Trophoblast cell (in vitro differentiated cells and primary cell): Measurements from ENCODE around the gene EME1.

ENCODE experiments used
- DNase-seq, 2 donors: peaks; one replicate each; pipeline ENCODE4 v3.0.0-alpha.2; 2016
- H2AFZ ChIP-seq: 2 replicates; pipeline ENCODE4 v1.6.1; 2013; ENCODE audit warnings: low read length, moderate library complexity, mild to moderate bottlenecking; ENCODE audit not compliant: insufficient read depth, poor library complexity
- H2AK5ac ChIP-seq: 2 replicates; pipeline ENCODE4 v1.6.1; 2013; ENCODE audit warnings: mild to moderate bottlenecking, low read length
- H2BK120ac ChIP-seq: 2 replicates; pipeline ENCODE4 v1.6.1; 2013; ENCODE audit warnings: low read length, mild to moderate bottlenecking, moderate library complexity; ENCODE audit not compliant: insufficient read depth, poor library complexity
- H2BK12ac ChIP-seq: 2 replicates; pipeline ENCODE4 v1.6.1; 2013; ENCODE audit warnings: mild to moderate bottlenecking, low read length, moderate library complexity
- H2BK5ac ChIP-seq: 2 replicates; pipeline ENCODE4 v1.6.1; 2013; ENCODE audit warnings: low read length, low read depth, moderate library complexity, mild to moderate bottlenecking; ENCODE audit not compliant: poor library complexity
- H3K14ac ChIP-seq: 2 replicates; pipeline ENCODE4 v1.6.1; 2013; ENCODE audit warnings: mild to moderate bottlenecking, low read length
- H3K18ac ChIP-seq: 2 replicates; pipeline ENCODE4 v1.6.1; 2013; ENCODE audit warnings: mild to moderate bottlenecking, low read length
- H3K23ac ChIP-seq: 2 replicates; pipeline ENCODE4 v1.6.1; 2013; ENCODE audit warnings: low read length
- H3K27ac ChIP-seq: 2 replicates; pipeline ENCODE4 v1.5.1; 2013; ENCODE audit warnings: low read depth, mild to moderate bottlenecking, inconsistent platforms, low read length, moderate library complexity
- H3K27me3 ChIP-seq: 2 replicates; pipeline ENCODE4 v1.6.1; 2013; ENCODE audit warnings: inconsistent platforms, mild to moderate bottlenecking, low read length, moderate library complexity; ENCODE audit not compliant: insufficient read depth
- H3K36me3 ChIP-seq, 2 experiments: 1 replicate in 1 of 2; 2 replicates in 1 of 2; pipeline ENCODE4 v1.6.1; 2013; ENCODE audit warnings: low read length in 2 of 2, mild to moderate bottlenecking in 2 of 2, moderate library complexity in 1 of 2; ENCODE audit not compliant: insufficient read depth in 2 of 2, control insufficient read depth in 1 of 2
- H3K4ac ChIP-seq: 2 replicates; pipeline ENCODE4 v1.6.1; 2013; ENCODE audit warnings: low read depth, mild to moderate bottlenecking, low read length, moderate library complexity
- H3K4me1 ChIP-seq, 2 experiments: 1 replicate in 1 of 2; 2 replicates in 1 of 2; pipeline ENCODE4 v1.6.1; 2013; ENCODE audit warnings: low read length in 2 of 2, mild to moderate bottlenecking in 2 of 2, moderate library complexity in 1 of 2; ENCODE audit not compliant: insufficient read depth in 2 of 2, control insufficient read depth in 1 of 2
- H3K4me2 ChIP-seq: 2 replicates; pipeline ENCODE4 v1.6.1; 2013; ENCODE audit warnings: inconsistent platforms, mild to moderate bottlenecking, low read length, moderate library complexity
- H3K4me3 ChIP-seq: 2 replicates; pipeline ENCODE4 v1.5.1; 2013; ENCODE audit warnings: mild to moderate bottlenecking, low read depth, low read length, inconsistent platforms
- H3K79me1 ChIP-seq: one replicate; pipeline ENCODE4 v1.6.1; 2013; ENCODE audit warnings: low read length
- H3K79me2 ChIP-seq: 2 replicates; pipeline ENCODE4 v1.6.1; 2013; ENCODE audit warnings: low read length, mild to moderate bottlenecking; ENCODE audit not compliant: control insufficient read depth, insufficient read depth, poor library complexity
- H3K9ac ChIP-seq: 2 replicates; pipeline ENCODE4 v1.6.1; 2013; ENCODE audit warnings: mild to moderate bottlenecking, low read length
- H3K9me3 ChIP-seq: 2 replicates; pipeline ENCODE4 v1.6.1; 2013; ENCODE audit warnings: low read depth, mild to moderate bottlenecking, control low read depth, inconsistent platforms, low read length; ENCODE audit not compliant: insufficient read depth
- H4K12ac ChIP-seq: 2 replicates; pipeline ENCODE4 v1.6.1; 2013; ENCODE audit warnings: low read depth, mild to moderate bottlenecking, low read length, moderate library complexity
- H4K8ac ChIP-seq: 2 replicates; pipeline ENCODE4 v1.6.1; 2013; ENCODE audit warnings: low read depth, mild to moderate bottlenecking, low read length, moderate library complexity
- H4K91ac ChIP-seq: one replicate; pipeline ENCODE4 v1.6.1; 2013; ENCODE audit warnings: low read depth, mild to moderate bottlenecking, low read length, moderate library complexity
- WGBS: extraction: QIAGEN DNeasy Blood & Tissue Kit; methylation state at CpG from one replicate; pipeline ENCODE4 v1.1.7; 2013; ENCODE audit warnings: missing lambda C conversion rate; ENCODE audit not compliant: insufficient read length, insufficient coverage; ENCODE audit errors: extremely low coverage; 5-methylcytosine and 5-hydroxymethylcytosine counted together

EME1 gene

GRCh38 chr17:50339381-50339780 is 33.6 kb upstream of the EME1 start:
- Histone ChIP-seq H3K4me3 (no peak overlapping the region), H3K4ac (no peak overlapping the region), H3K27me3 (no peaks in the 10 kb centered on the region), H3K4me1 (no peaks in the 10 kb centered on the region), H2BK5ac (no peak overlapping the region), H4K91ac (no peak overlapping the region), H2AFZ (no peak overlapping the region), H3K9me3 (peaks cover 2% of the 10 kb centered on the region), H3K23ac (no peak overlapping the region), H2AK5ac (no peak overlapping the region), H2BK12ac (no peak overlapping the region), H3K36me3 (no peaks in the 10 kb centered on the region), H3K9ac (no peak overlapping the region), H3K18ac (no peak overlapping the region), H3K79me2 (no peaks in the 10 kb centered on the region), H3K4me2 (no peak overlapping the region), H3K79me1 (no peaks in the 10 kb centered on the region), H2BK120ac (no peak overlapping the region), H4K8ac (no peak overlapping the region), H4K12ac (no peak overlapping the region), H3K27ac (no peak overlapping the region), H3K14ac (no peak overlapping the region)
- no peak for DNase-seq

DNA sequence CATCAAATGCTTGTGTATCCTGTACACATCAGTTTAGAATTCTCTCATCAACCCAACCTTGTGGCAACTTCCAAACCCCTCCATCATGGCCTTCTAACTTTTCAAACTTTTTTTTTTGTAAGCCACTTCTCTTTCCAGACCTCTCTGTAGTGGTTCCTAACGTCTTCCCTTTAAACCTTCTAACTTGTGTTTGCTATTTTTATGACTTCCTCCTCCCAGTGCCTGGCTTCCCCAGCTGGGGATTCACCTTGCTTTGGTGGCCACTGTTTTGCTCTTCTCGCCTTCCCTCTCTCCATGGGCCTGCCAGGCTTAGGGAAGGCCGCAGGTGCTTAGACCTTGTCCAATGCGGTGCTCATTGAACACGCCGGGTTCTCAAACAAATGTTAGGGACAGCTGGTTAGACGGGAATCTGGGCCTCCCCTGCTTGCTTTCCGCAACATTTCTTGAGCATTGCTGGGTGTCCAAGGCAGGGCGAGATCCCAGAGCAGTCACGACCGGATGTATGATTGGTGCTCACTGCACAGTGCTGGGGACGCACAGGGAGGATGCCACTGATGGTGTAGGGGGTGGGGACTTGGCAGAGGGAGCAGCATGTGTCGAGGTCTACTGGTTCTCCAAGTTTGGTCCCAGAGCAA is 28.2 kb upstream of the EME1 start:
- no peak overlapping the region for H4K12ac ChIP-seq
- no peak overlapping the region for H2BK120ac ChIP-seq
- H3K18ac ChIP-seq: no peak overlapping the region
- peaks cover 8% of the 10 kb centered on the region for H3K79me2 ChIP-seq
- H3K4me1 ChIP-seq: peaks cover 14 to 15% of the 10 kb centered on the region in 2 experiments
- no peaks in the 10 kb centered on the region for H3K27me3 ChIP-seq
- H3K79me1 ChIP-seq: peaks cover 12% of the 10 kb centered on the region
- no peak overlapping the region for H2AK5ac ChIP-seq
- no peak overlapping the region for H3K23ac ChIP-seq
- no peaks in the 10 kb centered on the region for H3K9me3 ChIP-seq
- H3K14ac ChIP-seq: no peak overlapping the region
- H3K4me3 ChIP-seq: no peak overlapping the region
- no peak overlapping the region for H3K4ac ChIP-seq
- no peak overlapping the region for H2BK12ac ChIP-seq
- no peak overlapping the region for H3K9ac ChIP-seq
- no peak overlapping the region for H3K4me2 ChIP-seq
- H2AFZ ChIP-seq: no peak overlapping the region
- H4K91ac ChIP-seq: no peak overlapping the region
- no peak for DNase-seq
- no peak overlapping the region for H3K27ac ChIP-seq
- H3K36me3 ChIP-seq: no peaks in the 10 kb centered on the region
- no peak overlapping the region for H2BK5ac ChIP-seq
- no peak overlapping the region for H4K8ac ChIP-seq
- WGBS: no CpG with 5 or more reads among the region's 13 CpGs

DNA sequence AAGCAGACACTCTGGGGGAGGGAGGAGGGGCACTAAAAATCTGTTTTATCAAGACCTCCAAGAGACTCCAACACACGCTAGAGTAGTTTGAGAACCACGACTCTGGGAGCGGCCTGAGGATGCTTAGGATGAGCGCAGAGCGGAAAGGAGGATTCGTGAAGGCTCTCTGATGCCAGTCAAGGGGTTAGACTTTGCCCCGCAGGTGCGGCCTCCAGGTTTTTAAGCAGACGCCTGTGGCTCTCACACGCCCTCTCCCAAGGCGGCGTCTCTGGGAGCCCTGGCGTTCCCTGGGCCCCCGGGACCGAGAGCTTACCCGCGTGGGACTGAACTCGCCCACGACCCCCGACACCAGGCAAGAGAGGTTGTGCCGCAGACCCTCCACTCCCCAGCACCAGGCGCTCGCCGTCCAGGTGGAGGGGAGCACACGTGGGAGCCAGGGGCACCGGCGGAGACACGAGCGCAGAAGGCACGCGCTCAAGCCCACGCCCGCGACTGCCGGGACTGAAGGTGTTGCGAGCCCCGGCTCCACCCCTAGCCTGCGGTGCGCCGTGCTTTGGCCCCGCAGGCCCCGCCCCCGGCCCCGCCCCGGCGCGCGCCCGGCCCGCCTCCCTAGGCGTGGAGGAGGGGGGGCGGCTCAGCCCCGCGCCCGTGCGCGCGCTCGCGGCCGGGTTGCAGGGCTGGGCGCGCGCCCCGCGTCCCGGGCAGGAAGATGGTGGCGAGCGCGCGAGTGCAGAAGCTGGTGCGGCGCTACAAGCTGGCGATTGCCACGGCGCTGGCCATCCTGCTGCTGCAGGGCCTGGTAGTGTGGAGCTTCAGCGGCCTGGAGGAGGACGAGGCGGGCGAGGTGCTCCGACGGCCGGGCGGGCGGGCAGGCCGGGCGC is 27.4 kb upstream of the EME1 start, which contains the start of gene XYLT2:
XYLT2 (plus strand) TSS at position 695 of the 881 bp plus-strand sequence; CDS start at position 710, 15 bp downstream.
- Histone ChIP-seq H2BK120ac (peak within 1 kb of the TSS; percentile 41), H3K4me1 (peaks cover 14 to 15% of the 10 kb centered on the region in 2 experiments), H3K79me2 (peaks cover 8% of the 10 kb centered on the region), H2BK5ac (peak within 1 kb of the TSS; percentile 67), H3K14ac (peak within 1 kb of the TSS; percentile 95), H3K27ac (peak within 1 kb of the TSS; percentile 74), H3K18ac (peak within 1 kb of the TSS; percentile 96), H3K4me3 (peak within 1 kb of the TSS; percentile 92), H4K8ac (peak within 1 kb of the TSS; percentile 91), H3K27me3 (no peaks in the 10 kb centered on the region), H3K4me2 (peak within 1 kb of the TSS; percentile 94), H3K9ac (peak within 1 kb of the TSS; percentile 70), H3K79me1 (peaks cover 12% of the 10 kb centered on the region), H3K9me3 (no peaks in the 10 kb centered on the region), H3K36me3 (no peaks in the 10 kb centered on the region), H3K4ac (peak within 1 kb of the TSS; percentile 38), H4K91ac (peak within 1 kb of the TSS; percentile 78), H2AK5ac (peak within 1 kb of the TSS; percentile 42), H3K23ac (no peak within 1 kb of the TSS), H4K12ac (peak within 1 kb of the TSS; percentile 75), H2BK12ac (no peak within 1 kb of the TSS), H2AFZ (peak within 1 kb of the TSS; percentile 83)
- WGBS: no CpG with 5 or more reads among the region's 87 CpGs
- DNase-seq: peak; percentile 43 to 85

GRCh38 chr17:50346313-50347116 is 26.5 kb upstream of the EME1 start:
- H3K18ac ChIP-seq: peak overlapping the region; percentile 96
- no peaks in the 10 kb centered on the region for H3K27me3 ChIP-seq
- DNase-seq: peak in 1 of 2 donors; percentile 46
- H3K79me2 ChIP-seq: peaks cover 8% of the 10 kb centered on the region
- H4K91ac ChIP-seq: peak overlapping the region; percentile 78
- H2AK5ac ChIP-seq: peak overlapping the region; percentile 42
- no peaks in the 10 kb centered on the region for H3K36me3 ChIP-seq
- H3K79me1 ChIP-seq: peaks cover 12% of the 10 kb centered on the region
- WGBS: no CpG with 5 or more reads among the region's 57 CpGs
- peak overlapping the region; percentile 70 for H3K9ac ChIP-seq
- peak overlapping the region; percentile 75 for H4K12ac ChIP-seq
- peak overlapping the region; percentile 83 for H2AFZ ChIP-seq
- peak overlapping the region; percentile 67 for H2BK5ac ChIP-seq
- peak overlapping the region; percentile 5 for H2BK120ac ChIP-seq
- peak overlapping the region; percentile 74 for H3K27ac ChIP-seq
- H4K8ac ChIP-seq: peak overlapping the region; percentile 91
- peak overlapping the region; percentile 92 for H3K4me3 ChIP-seq
- H2BK12ac ChIP-seq: no peak overlapping the region
- H3K9me3 ChIP-seq: no peaks in the 10 kb centered on the region
- peak overlapping the region; percentile 83 for H3K4me2 ChIP-seq
- no peak overlapping the region for H3K23ac ChIP-seq
- peaks cover 14 to 15% of the 10 kb centered on the region in 2 experiments for H3K4me1 ChIP-seq
- peak overlapping the region; percentile 38 for H3K4ac ChIP-seq
- peak overlapping the region; percentile 95 for H3K14ac ChIP-seq
